PC-3 (cell line): Measurements from ENCODE around the gene ADAMTS13. TPM values are rescaled to one million over a fixed set of nuclear protein-coding genes. Genes with fewer than 3 reads are reported as not detected.

ENCODE experiments used
- ATAC-seq: fragments of 200-7000 bp; cut with Tn5 transposase; 2 replicates; pipeline ENCODE4 v1.9.1; 2020; ENCODE audit warnings: mild to moderate bottlenecking, moderate library complexity
- BruUV-seq: library from RNA; stranded (reverse); fragments of 400-500 nt; replicated peaks from 2 replicates; lab custom pipeline; 2021; lab: Mats Ljungman, UMichigan
- CTCF ChIA-PET: fragments of 300-600 bp; sonication (Branson Sonifier 250); formaldehyde crosslinking; loops from one replicate; lab custom pipeline; 2022; ENCODE audit warnings: antibody characterized with exemption; lab: Charles Lee
- POLR2A ChIA-PET: fragments of 300-600 bp; sonication (Branson Sonifier 250); formaldehyde crosslinking; loops from one replicate; lab custom pipeline; 2022; ENCODE audit warnings: antibody characterized with exemption; ENCODE audit not compliant: unreplicated experiment; lab: Charles Lee
- DNase-seq: peaks from one replicate; pipeline ENCODE4 v3.0.0-alpha.2; 2015
- H2AFZ ChIP-seq: fragments of 300-600 bp; sonication (generic); 2 replicates; pipeline ENCODE4 v1.6.0; 2016; ENCODE audit warnings: antibody characterized with exemption, low read length
- H3F3A ChIP-seq: fragments of 300-600 bp; sonication (generic); one replicate; pipeline ENCODE4 v1.6.0; 2017; ENCODE audit warnings: antibody characterized with exemption, low read length, control low read depth, mild to moderate bottlenecking; ENCODE audit not compliant: unreplicated experiment
- H3K27ac ChIP-seq: fragments of 300-600 bp; sonication (generic); 2 replicates; pipeline ENCODE4 v1.5.1; 2016; ENCODE audit warnings: mild to moderate bottlenecking, low read length
- H3K27me3 ChIP-seq: fragments of 300-600 bp; sonication (generic); 2 replicates; pipeline ENCODE4 v1.6.1; 2016; ENCODE audit warnings: low read length, mixed read lengths
- H3K36me3 ChIP-seq: fragments of 300-600 bp; sonication (generic); 2 replicates; pipeline ENCODE4 v1.6.1; 2016; ENCODE audit warnings: low read depth, mixed run types, low read length, mixed read lengths
- H3K4me1 ChIP-seq: fragments of 300-600 bp; sonication (generic); 2 replicates; pipeline ENCODE4 v1.5.1; 2016; ENCODE audit warnings: low read length; ENCODE audit not compliant: insufficient read depth
- H3K4me2 ChIP-seq: fragments of 300-600 bp; sonication (generic); 2 replicates; pipeline ENCODE4 v1.6.0; 2016; ENCODE audit warnings: low read length
- H3K4me3 ChIP-seq: fragments of 300-600 bp; sonication (generic); 2 replicates; pipeline ENCODE4 v1.5.1; 2016; ENCODE audit warnings: mild to moderate bottlenecking, low read length, mixed read lengths
- H3K79me2 ChIP-seq: fragments of 300-600 bp; sonication (generic); 2 replicates; pipeline ENCODE4 v1.6.1; 2017; ENCODE audit warnings: low read length, mixed read lengths
- H3K9ac ChIP-seq: fragments of 300-600 bp; sonication (generic); 2 replicates; pipeline ENCODE4 v1.6.0; 2016; ENCODE audit warnings: mild to moderate bottlenecking, low read length
- H3K9me2 ChIP-seq: fragments of 300-600 bp; sonication (generic); replicated peaks from 2 replicates; pipeline ENCODE4 v1.6.1; 2016; ENCODE audit warnings: mixed run types, low read length, mixed read lengths
- H3K9me3 ChIP-seq: fragments of 300-600 bp; sonication (generic); 2 replicates; pipeline ENCODE4 v1.6.1; 2016; ENCODE audit warnings: low read length, mixed read lengths
- H4K20me1 ChIP-seq: fragments of 300-600 bp; sonication (generic); 2 replicates; pipeline ENCODE4 v1.6.1; 2016; ENCODE audit warnings: low read length, mixed read lengths
- EZH2 ChIP-seq: fragments of 300-600 bp; sonication (generic); IDR thresholded peaks from one replicate; pipeline ENCODE4 v1.6.1; 2017; ENCODE audit warnings: antibody characterized with exemption, mild to moderate bottlenecking, low read length; ENCODE audit not compliant: unreplicated experiment
- EZH2phosphoT487 ChIP-seq: fragments of 300-600 bp; sonication (generic); IDR thresholded peaks from 2 replicates; pipeline ENCODE4 v1.6.1; 2018; ENCODE audit warnings: mild to moderate bottlenecking, antibody characterized with exemption, low read length, borderline replicate concordance
- intact Hi-C: fragments of 100-400 bp; cut with micrococcal nuclease; formaldehyde crosslinking; loops from 2 replicates; pipeline ENCODE4 v1.9.0; 2023
- total RNA-seq: library from RNA; depleted of rRNA; stranded (reverse); fragments of >200 nt; gene quantifications from 2 replicates; pipeline ENCODE4 v1.2.3, GENCODE V29; 2014; rRNA removed
- TF ChIP-seq, protein P1 (sequence below): fragments of 300-600 bp; sonication (generic); conservative IDR thresholded peaks from 2 replicates; pipeline ENCODE4 v1.5.1; 2017; ENCODE audit warnings: antibody characterized with exemption, low read depth, mild to moderate bottlenecking, low read length

The ADAMTS13 gene
- total RNA-seq, 1 experiment from 2014 or later, result 0.95 TPM

DNA sequence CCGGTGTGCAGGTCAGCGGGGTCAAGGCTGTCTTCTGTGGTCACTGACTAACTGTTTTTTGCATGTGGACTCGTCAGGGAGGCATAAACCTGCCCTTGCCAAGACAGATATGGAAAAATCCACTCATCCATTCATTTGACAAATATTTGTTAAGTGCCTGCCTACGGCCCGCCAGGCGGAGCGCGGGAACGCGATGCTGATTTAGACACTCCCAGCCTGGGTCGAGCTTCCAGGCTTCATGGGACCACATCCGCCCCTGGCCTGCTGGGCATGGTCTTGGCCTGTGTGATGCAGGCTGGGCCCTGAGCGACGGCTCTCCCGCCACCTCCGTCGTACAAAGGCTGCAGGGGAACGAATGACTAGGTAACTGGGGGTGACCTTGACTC, 84.5 kb downstream of the ADAMTS13 start:
- H3K27me3 ChIP-seq, result no peaks in the 10 kb centered on the region
- H4K20me1 ChIP-seq, result no peaks in the 10 kb centered on the region
- H2AFZ ChIP-seq, result 0 out of 2 replicates have a peak overlapping the region, but pooled peaks have one; percentile 6
- DNase-seq (peak; percentile 85), ATAC-seq (peak; percentile 83)
- H3K4me2 ChIP-seq, result no peak overlapping the region
- ChIA-PET POLR2A (interaction anchor here (0.6 kb wide), 1 partner anchor 68 kb away, joined by 4 read pairs; no protein-coding TSS in a partner anchor), CTCF (no interaction called here)
- intact Hi-C loops, result no loop called here
- no peak overlapping the region for H3K4me3 ChIP-seq
- no peaks in the 10 kb centered on the region for H3K79me2 ChIP-seq
- H3F3A ChIP-seq, result no peaks in the 10 kb centered on the region
- H3K9ac ChIP-seq, result no peak overlapping the region
- 0 out of 2 replicates have a peak, but pooled peaks cover 5% of the 10 kb centered on the region for H3K9me3 ChIP-seq
- no peaks in the 10 kb centered on the region for H3K36me3 ChIP-seq
- no peaks in the 10 kb centered on the region for H3K9me2 ChIP-seq
- no TSS peak for BruUV-seq
- H3K4me1 ChIP-seq, result peaks cover 22% of the 10 kb centered on the region
- peak overlapping the region; percentile 11; the same call in 1 of the 2 replicates for H3K27ac ChIP-seq
- TF ChIP-seq EZH2phosphoT487 (peak; percentile 80), EZH2 (no peak)

DNA sequence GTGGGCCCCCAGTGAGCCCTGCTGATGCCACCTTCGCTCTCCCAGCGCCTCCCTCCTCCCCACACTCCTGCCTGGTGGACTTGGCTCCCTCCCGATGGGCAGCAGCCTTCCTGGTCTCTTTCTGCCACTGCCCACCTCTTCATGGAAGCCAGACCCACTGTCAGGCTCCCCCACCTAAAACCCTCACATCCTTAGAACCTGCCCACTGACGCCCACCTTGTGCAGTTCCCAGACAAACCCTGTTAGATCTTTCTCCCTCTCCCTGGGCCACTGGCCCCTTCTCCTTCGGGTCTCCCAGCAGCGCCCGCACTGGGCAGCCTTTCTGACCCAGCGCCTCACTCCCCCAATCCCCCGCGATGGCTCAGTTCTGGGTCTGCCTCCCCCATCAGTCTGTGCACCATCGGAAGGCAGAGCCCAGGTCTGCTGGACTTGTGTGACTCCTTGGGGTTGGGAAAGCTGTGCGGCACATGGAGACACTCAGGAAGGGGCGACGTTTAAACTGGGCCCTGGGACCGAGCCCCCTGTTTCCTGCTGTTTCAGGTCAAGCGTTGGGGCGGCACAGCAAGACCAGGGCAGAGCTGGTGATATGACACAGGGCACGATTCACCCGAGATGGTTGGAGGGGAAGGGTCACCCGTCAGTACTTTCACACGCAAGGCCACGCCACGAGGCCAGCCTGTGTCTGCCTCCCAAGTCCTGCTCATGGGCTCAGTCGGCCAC, 85.2 kb downstream of the ADAMTS13 start:
- Histone ChIP-seq H3K9me2 (no peaks in the 10 kb centered on the region), H3K27ac (no peak overlapping the region), H3K4me2 (no peak overlapping the region), H3K9me3 (no peaks in the 10 kb centered on the region), H3K79me2 (no peaks in the 10 kb centered on the region), H3K9ac (no peak overlapping the region), H3K4me1 (peaks cover 22% of the 10 kb centered on the region), H4K20me1 (no peaks in the 10 kb centered on the region), H3K4me3 (no peak overlapping the region), H2AFZ (no peak overlapping the region), H3K36me3 (no peaks in the 10 kb centered on the region), H3F3A (no peaks in the 10 kb centered on the region), H3K27me3 (no peaks in the 10 kb centered on the region)
- no TSS peak for BruUV-seq
- ChIA-PET POLR2A (no interaction called here), CTCF (no interaction called here)
- TF ChIP-seq EZH2phosphoT487 (no peak), EZH2 (no peak)
- TF ChIP-seq, protein P1, sequence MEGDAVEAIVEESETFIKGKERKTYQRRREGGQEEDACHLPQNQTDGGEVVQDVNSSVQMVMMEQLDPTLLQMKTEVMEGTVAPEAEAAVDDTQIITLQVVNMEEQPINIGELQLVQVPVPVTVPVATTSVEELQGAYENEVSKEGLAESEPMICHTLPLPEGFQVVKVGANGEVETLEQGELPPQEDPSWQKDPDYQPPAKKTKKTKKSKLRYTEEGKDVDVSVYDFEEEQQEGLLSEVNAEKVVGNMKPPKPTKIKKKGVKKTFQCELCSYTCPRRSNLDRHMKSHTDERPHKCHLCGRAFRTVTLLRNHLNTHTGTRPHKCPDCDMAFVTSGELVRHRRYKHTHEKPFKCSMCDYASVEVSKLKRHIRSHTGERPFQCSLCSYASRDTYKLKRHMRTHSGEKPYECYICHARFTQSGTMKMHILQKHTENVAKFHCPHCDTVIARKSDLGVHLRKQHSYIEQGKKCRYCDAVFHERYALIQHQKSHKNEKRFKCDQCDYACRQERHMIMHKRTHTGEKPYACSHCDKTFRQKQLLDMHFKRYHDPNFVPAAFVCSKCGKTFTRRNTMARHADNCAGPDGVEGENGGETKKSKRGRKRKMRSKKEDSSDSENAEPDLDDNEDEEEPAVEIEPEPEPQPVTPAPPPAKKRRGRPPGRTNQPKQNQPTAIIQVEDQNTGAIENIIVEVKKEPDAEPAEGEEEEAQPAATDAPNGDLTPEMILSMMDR, result no peak
- intact Hi-C loops, result no loop called here
- DNase-seq (no peak), ATAC-seq (no peak)

DNA sequence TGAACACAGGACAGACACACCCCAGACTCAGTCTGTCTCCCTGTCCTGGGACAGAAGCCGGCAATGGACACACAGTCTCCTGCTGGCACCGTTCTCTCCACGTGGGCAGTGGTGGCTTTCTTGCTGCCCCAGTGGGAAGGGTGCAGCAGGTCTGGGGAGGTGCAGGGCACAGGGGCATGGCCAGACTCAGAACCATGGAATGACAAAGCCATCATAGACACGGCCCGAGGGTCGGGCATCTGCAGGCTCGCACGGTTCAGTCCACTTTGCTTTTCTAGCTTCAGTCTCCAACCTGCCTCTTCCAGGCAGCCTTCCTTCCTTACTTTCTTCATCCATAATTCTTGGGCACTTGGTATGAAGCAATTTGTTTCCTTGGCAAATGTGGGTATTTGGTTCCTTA, 85.9 kb downstream of the ADAMTS13 start:
- Histone ChIP-seq H2AFZ (no peak overlapping the region), H3K9me2 (no peaks in the 10 kb centered on the region), H3F3A (no peaks in the 10 kb centered on the region), H3K27ac (no peak overlapping the region), H3K4me1 (peaks cover 22% of the 10 kb centered on the region), H3K79me2 (no peaks in the 10 kb centered on the region), H3K9ac (no peak overlapping the region), H3K4me2 (no peak overlapping the region), H3K4me3 (no peak overlapping the region), H3K9me3 (no peaks in the 10 kb centered on the region), H3K36me3 (no peaks in the 10 kb centered on the region), H3K27me3 (no peaks in the 10 kb centered on the region), H4K20me1 (no peaks in the 10 kb centered on the region)
- TF ChIP-seq, protein P1, result no peak
- TF ChIP-seq EZH2phosphoT487, result no peak
- no peak for TF ChIP-seq EZH2
- intact Hi-C loops, result no loop called here
- ChIA-PET CTCF (no interaction called here), POLR2A (no interaction called here)
- no TSS peak for BruUV-seq
- ATAC-seq (no peak), DNase-seq (no peak)

Other genes with a start within 250 kb of the ADAMTS13 start
- not detected in 2 replicates for gene OBP2B, start 213.1 kb upstream of the ADAMTS13 start, total RNA-seq
- gene ABO, start 147.2 kb upstream of the ADAMTS13 start, total RNA-seq, result not detected in 2 replicates
- 28.0 TPM in 2 replicates for gene SURF6, start 86.2 kb upstream of the ADAMTS13 start, total RNA-seq
- 20.5 and 24.5 TPM in 2 replicates for gene MED22, start 74.2 kb upstream of the ADAMTS13 start, total RNA-seq
- 998 and 1,156 TPM in 2 replicates for gene RPL7A, start 74.1 kb upstream of the ADAMTS13 start, total RNA-seq
- 15.7 and 28.1 TPM in 2 replicates for gene SURF1, start 65.9 kb upstream of the ADAMTS13 start, total RNA-seq
- 103 and 134 TPM in 2 replicates for gene SURF2, start 65.8 kb upstream of the ADAMTS13 start, total RNA-seq
- gene SURF4, start 46.3 kb upstream of the ADAMTS13 start, total RNA-seq, result 161 and 173 TPM in 2 replicates
- gene STKLD1, start 46.0 kb upstream of the ADAMTS13 start, total RNA-seq, result 0.52 and 4.1 TPM in 2 replicates
- gene REXO4, start 4.4 kb upstream of the ADAMTS13 start, total RNA-seq, result 34.1 and 37.8 TPM in 2 replicates
- 7.5 and 10.0 TPM in 2 replicates for gene CACFD1, start 37.6 kb downstream of the ADAMTS13 start, total RNA-seq
- gene SLC2A6, start 56.7 kb downstream of the ADAMTS13 start, total RNA-seq, result 20.5 and 21.7 TPM in 2 replicates
- gene MYMK, start 102.6 kb downstream of the ADAMTS13 start, total RNA-seq, result not detected in 2 replicates
- gene ADAMTSL2, start 112.3 kb downstream of the ADAMTS13 start, total RNA-seq, result not detected in 2 replicates
- not detected in 2 replicates for gene FAM163B, start 187.0 kb downstream of the ADAMTS13 start, total RNA-seq
- not detected in 2 replicates for gene DBH, start 214.0 kb downstream of the ADAMTS13 start, total RNA-seq